GM12878 (cell line): Measurements from ENCODE around the gene RGS11. TPM values are rescaled to one million over a fixed set of nuclear protein-coding genes. Genes with fewer than 3 reads are reported as not detected.

Experiments
- CREB1 ChIP-seq: IDR thresholded peaks from 2 replicates; pipeline ENCODE4 v1.6.1; 2012; ENCODE audit warnings: low read depth, mild to moderate bottlenecking, inconsistent platforms
- CTCF ChIP-seq, 3 experiments: IDR thresholded peaks in 2 of 3; conservative IDR thresholded peaks in 1 of 3; 2 replicates each; pipeline ENCODE4 v1.5.1; 2011; ENCODE audit warnings: low read depth in 3 of 3, low read length in 3 of 3, mild to moderate bottlenecking in 3 of 3, control low read depth in 2 of 3, moderate library complexity in 2 of 3, inconsistent platforms in 1 of 3, mixed read lengths in 1 of 3; ENCODE audit not compliant: control insufficient read depth in 2 of 3, insufficient read depth in 1 of 3; ENCODE audit errors: extremely low read depth in 1 of 3
- ETV6 ChIP-seq, 2 experiments: fragments of 450-650 bp in 1 of 2; IDR thresholded peaks in 1 of 2; conservative IDR thresholded peaks in 1 of 2; 2 replicates each; pipeline ENCODE4 v1.6.1; 2014; ENCODE audit warnings: antibody characterized with exemption in 1 of 2, borderline replicate concordance in 1 of 2, low read depth in 1 of 2, mild to moderate bottlenecking in 1 of 2, moderate library complexity in 1 of 2
- GATAD2B ChIP-seq: fragments of 450-650 bp; conservative IDR thresholded peaks from 2 replicates; pipeline ENCODE4 v1.6.1; 2017; ENCODE audit warnings: low read depth, mild to moderate bottlenecking, moderate library complexity
- HCFC1 ChIP-seq: fragments of 150-350 bp; IDR thresholded peaks from 2 replicates; pipeline ENCODE4 v1.6.1; 2014; ENCODE audit warnings: low read length
- HDAC2 ChIP-seq: fragments of 200-600 bp; sonication (generic); IDR thresholded peaks from 2 replicates; pipeline ENCODE4 v1.6.1; 2017
- IKZF1 ChIP-seq: fragments of 450-650 bp; conservative IDR thresholded peaks from 2 replicates; pipeline ENCODE4 v1.6.1; 2017; ENCODE audit warnings: antibody characterized with exemption, mild to moderate bottlenecking
- KLF5 ChIP-seq: fragments of 450-650 bp; IDR thresholded peaks from 2 replicates; pipeline ENCODE4 v1.6.1; 2014; ENCODE audit warnings: mild to moderate bottlenecking; ENCODE audit not compliant: partially characterized antibody
- STAT3 ChIP-seq: IDR thresholded peaks from 2 replicates; pipeline ENCODE4 v1.6.1; 2011; ENCODE audit warnings: low read depth, low read length, improper control_type of control experiment
- YBX1 ChIP-seq: fragments of 450-650 bp; IDR thresholded peaks from 2 replicates; pipeline ENCODE4 v1.6.1; 2016; ENCODE audit warnings: antibody characterized with exemption
- ZBTB4 ChIP-seq: fragments of 450-650 bp; formaldehyde crosslinking; IDR thresholded peaks from 2 replicates; pipeline ENCODE4 v1.4.0; 2022; ENCODE audit warnings: mild to moderate bottlenecking, moderate library complexity
- ZNF274 ChIP-seq: IDR thresholded peaks from one replicate; pipeline ENCODE4 v1.8.0; 2011; ENCODE audit not compliant: insufficient read length, insufficient read depth
- polyA plus RNA-seq, 11 experiments: library from polyadenylated mRNA; depleted of rRNA in 4 of 11; unstranded in 6 of 11; stranded (reverse) in 5 of 11; fragments of >200 nt; fragmentation: Nextera tagmentation in 4 of 11; fragmentation: Illumina TruSeq in 1 of 11; extraction: Ambion mirVana in 4 of 11; extraction: Trizol in 1 of 11; gene quantifications; 1 replicate in 1 of 11; 2 replicates in 10 of 11; pipeline versions ENCODE4 v1.2.1 to v1.2.3, GENCODE V29; 2011 to 2016; ENCODE audit warnings: inconsistent platforms in 2 of 11, missing spikeins in 2 of 11, low read depth in 1 of 11
- total RNA-seq, 4 experiments: library from RNA; depleted of rRNA in 3 of 4; stranded (reverse); fragments of >200 nt in 3 of 4; fragmentation: Illumina TruSeq in 1 of 4; extraction: Trizol in 1 of 4; gene quantifications; 2 replicates each; pipeline versions ENCODE4 v1.2.1 to v1.2.3, GENCODE V29; 2013 to 2021
- TF ChIP-seq, protein P1 (sequence below): fragments of 450-650 bp; formaldehyde crosslinking; IDR thresholded peaks from 2 replicates; pipeline ENCODE4 v1.4.0; 2020; ENCODE audit warnings: mild to moderate bottlenecking, moderate library complexity
- TF ChIP-seq, protein P2 (sequence below): fragments of 450-650 bp; IDR thresholded peaks from 2 replicates; pipeline ENCODE4 v1.6.1; 2014; ENCODE audit warnings: mild to moderate bottlenecking
- TF ChIP-seq, protein P3 (sequence below): IDR thresholded peaks from 2 replicates; pipeline ENCODE4 v1.6.1; 2011; ENCODE audit warnings: low read depth, mild to moderate bottlenecking, low read length, moderate library complexity, borderline replicate concordance; ENCODE audit errors: extremely low read depth
- TF ChIP-seq, protein P4 (sequence below): fragments of 450-650 bp; IDR thresholded peaks from 2 replicates; pipeline ENCODE4 v1.6.1; 2017; ENCODE audit warnings: borderline replicate concordance

The RGS11 gene
- total and polyA plus RNA-seq, 10 of the 15 experiments (the other 5 are each of a cell fraction or from before 2014, with no cell fraction given) = 0.04 TPM; not detected in 9

GRCh38 chr16:234468-235305 lies 41.1 kb downstream of the RGS11 start, which contains the start of gene FAM234A (continued):
- TF ChIP-seq CTCF (IDR thresholded peaks at IDR 0.05 in 2 of 3, conservative IDR thresholded peaks at IDR 0.05 in 1 of 3; ENCODE audit: control insufficient read depth in 2 of 3, extremely low read depth in 1 of 3, insufficient read depth in 1 of 3, low read depth in 3 of 3, low read length in 3 of 3) = peak; percentile 37 to 62 (median 55)
- TF ChIP-seq KLF5 = peak; percentile 91
- no peak for TF ChIP-seq STAT3
- TF ChIP-seq, protein P1, sequence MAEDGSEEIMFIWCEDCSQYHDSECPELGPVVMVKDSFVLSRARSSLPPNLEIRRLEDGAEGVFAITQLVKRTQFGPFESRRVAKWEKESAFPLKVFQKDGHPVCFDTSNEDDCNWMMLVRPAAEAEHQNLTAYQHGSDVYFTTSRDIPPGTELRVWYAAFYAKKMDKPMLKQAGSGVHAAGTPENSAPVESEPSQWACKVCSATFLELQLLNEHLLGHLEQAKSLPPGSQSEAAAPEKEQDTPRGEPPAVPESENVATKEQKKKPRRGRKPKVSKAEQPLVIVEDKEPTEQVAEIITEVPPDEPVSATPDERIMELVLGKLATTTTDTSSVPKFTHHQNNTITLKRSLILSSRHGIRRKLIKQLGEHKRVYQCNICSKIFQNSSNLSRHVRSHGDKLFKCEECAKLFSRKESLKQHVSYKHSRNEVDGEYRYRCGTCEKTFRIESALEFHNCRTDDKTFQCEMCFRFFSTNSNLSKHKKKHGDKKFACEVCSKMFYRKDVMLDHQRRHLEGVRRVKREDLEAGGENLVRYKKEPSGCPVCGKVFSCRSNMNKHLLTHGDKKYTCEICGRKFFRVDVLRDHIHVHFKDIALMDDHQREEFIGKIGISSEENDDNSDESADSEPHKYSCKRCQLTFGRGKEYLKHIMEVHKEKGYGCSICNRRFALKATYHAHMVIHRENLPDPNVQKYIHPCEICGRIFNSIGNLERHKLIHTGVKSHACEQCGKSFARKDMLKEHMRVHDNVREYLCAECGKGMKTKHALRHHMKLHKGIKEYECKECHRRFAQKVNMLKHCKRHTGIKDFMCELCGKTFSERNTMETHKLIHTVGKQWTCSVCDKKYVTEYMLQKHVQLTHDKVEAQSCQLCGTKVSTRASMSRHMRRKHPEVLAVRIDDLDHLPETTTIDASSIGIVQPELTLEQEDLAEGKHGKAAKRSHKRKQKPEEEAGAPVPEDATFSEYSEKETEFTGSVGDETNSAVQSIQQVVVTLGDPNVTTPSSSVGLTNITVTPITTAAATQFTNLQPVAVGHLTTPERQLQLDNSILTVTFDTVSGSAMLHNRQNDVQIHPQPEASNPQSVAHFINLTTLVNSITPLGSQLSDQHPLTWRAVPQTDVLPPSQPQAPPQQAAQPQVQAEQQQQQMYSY (CRISPR knock-in tag) = no peak
- TF ChIP-seq ZNF274 = no peak
- peak; percentile 89 for TF ChIP-seq CREB1
- TF ChIP-seq HCFC1 = no peak; the same call in 1 of the 2 replicates
- TF ChIP-seq, protein P2, sequence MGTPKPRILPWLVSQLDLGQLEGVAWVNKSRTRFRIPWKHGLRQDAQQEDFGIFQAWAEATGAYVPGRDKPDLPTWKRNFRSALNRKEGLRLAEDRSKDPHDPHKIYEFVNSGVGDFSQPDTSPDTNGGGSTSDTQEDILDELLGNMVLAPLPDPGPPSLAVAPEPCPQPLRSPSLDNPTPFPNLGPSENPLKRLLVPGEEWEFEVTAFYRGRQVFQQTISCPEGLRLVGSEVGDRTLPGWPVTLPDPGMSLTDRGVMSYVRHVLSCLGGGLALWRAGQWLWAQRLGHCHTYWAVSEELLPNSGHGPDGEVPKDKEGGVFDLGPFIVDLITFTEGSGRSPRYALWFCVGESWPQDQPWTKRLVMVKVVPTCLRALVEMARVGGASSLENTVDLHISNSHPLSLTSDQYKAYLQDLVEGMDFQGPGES = 0 out of 2 replicates have a peak, but pooled peaks have one; percentile 31
- 0 out of 2 replicates have a peak, but pooled peaks have one; percentile 54 for TF ChIP-seq ZBTB4 (CRISPR knock-in tag)
- TF ChIP-seq, protein P3, sequence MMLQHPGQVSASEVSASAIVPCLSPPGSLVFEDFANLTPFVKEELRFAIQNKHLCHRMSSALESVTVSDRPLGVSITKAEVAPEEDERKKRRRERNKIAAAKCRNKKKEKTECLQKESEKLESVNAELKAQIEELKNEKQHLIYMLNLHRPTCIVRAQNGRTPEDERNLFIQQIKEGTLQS = no peak
- TF ChIP-seq HDAC2 = no peak
- peak; percentile 85 for TF ChIP-seq IKZF1
- TF ChIP-seq, protein P4, sequence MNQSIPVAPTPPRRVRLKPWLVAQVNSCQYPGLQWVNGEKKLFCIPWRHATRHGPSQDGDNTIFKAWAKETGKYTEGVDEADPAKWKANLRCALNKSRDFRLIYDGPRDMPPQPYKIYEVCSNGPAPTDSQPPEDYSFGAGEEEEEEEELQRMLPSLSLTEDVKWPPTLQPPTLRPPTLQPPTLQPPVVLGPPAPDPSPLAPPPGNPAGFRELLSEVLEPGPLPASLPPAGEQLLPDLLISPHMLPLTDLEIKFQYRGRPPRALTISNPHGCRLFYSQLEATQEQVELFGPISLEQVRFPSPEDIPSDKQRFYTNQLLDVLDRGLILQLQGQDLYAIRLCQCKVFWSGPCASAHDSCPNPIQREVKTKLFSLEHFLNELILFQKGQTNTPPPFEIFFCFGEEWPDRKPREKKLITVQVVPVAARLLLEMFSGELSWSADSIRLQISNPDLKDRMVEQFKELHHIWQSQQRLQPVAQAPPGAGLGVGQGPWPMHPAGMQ = no peak
- TF ChIP-seq ETV6 (conservative IDR thresholded peaks at IDR 0.05 in 1 of 2, IDR thresholded peaks at IDR 0.05 in 1 of 2; ENCODE audit: borderline replicate concordance in 1 of 2, low read depth in 1 of 2) = 0 out of 4 replicates have a peak, but pooled peaks of 1 of the 2 experiments have one; percentile 46
- TF ChIP-seq GATAD2B = peak; percentile 91
- no peak for TF ChIP-seq YBX1
